HG03439 (cell line): ENCODE data around the gene INTS11.

ENCODE experiments used
- ATAC-seq: cut with Tn5 transposase; IDR thresholded peaks from one replicate; pipeline ENCODE4 v1.9.1; 2021; ENCODE audit warnings: mild to moderate bottlenecking, moderate library complexity; ENCODE audit not compliant: unreplicated experiment

Gene INTS11

DNA sequence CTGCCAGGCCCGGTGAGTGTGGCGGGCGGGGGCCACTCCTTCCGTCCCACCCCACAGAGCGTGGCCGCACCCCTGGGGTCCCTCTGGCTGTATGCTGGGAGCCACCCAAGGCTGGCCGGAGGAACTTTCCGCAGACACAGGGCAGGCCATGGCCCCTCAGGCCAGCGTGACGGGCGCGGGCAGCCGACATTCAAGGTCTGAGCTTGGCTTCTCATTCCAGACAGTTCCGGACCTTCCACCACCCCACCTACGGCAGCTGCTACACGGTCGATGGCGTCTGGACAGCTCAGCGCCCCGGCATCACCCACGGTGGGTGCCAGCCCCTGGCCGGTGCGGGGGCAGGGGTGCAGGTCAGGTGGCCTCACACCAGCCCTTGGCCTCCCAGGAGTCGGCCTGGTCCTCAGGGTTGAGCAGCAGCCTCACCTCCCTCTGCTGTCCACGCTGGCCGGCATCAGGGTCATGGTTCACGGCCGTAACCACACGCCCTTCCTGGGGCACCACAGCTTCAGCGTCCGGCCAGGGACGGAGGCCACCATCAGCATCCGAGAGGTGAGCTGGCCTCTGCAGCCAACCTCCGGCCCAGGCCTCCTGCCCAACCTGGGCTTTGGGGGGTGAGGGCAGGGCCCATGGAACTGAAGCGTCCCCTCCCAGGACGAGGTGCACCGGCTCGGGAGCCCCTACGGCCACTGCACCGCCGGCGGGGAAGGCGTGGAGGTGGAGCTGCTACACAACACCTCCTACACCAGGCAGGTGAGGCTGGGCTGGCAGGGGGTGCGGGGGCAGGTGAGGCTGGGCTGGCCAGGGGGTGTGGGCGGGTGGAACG, 37.0 kb downstream of the INTS11 start:
- ATAC-seq = no peak

- ATAC-seq = no peak
These were observed 37.9 kb downstream of the INTS11 start for GRCh38 chr1:1286313-1287261.

GRCh38 chr1:1285611-1286311, 38.7 kb downstream of the INTS11 start:
- no peak for ATAC-seq

- no peak for ATAC-seq
These were observed 39.3 kb downstream of the INTS11 start for GRCh38 chr1:1285102-1285571.

- no peak for ATAC-seq
These were observed 40.0 kb downstream of the INTS11 start for GRCh38 chr1:1284221-1285101.

- ATAC-seq = no peak
These were observed 40.6 kb downstream of the INTS11 start for GRCh38 chr1:1283821-1284220.

DNA sequence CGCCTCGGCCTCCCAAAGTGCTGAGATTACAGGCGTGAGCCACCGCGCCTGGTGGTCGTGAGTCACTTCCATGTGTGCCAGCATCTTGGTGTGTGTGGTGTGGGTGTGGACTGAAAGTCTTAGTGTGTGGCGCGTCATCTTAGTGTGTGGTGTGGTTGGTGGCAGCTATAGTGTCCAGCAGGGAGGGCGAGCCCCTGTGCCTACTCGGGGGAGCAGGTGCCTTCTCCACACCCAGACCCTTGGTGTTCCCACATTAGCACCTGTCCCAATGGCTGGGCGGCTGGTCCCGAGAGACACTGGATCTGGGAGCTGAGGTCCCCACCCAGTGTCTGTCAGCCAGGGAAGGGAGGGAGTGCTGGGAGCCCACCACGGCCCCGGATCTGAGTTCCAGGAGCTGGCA, 41.5 kb downstream of the INTS11 start:
- no peak for ATAC-seq

- no peak for ATAC-seq
These were observed 42.7 kb downstream of the INTS11 start for GRCh38 chr1:1281533-1282321.

DNA sequence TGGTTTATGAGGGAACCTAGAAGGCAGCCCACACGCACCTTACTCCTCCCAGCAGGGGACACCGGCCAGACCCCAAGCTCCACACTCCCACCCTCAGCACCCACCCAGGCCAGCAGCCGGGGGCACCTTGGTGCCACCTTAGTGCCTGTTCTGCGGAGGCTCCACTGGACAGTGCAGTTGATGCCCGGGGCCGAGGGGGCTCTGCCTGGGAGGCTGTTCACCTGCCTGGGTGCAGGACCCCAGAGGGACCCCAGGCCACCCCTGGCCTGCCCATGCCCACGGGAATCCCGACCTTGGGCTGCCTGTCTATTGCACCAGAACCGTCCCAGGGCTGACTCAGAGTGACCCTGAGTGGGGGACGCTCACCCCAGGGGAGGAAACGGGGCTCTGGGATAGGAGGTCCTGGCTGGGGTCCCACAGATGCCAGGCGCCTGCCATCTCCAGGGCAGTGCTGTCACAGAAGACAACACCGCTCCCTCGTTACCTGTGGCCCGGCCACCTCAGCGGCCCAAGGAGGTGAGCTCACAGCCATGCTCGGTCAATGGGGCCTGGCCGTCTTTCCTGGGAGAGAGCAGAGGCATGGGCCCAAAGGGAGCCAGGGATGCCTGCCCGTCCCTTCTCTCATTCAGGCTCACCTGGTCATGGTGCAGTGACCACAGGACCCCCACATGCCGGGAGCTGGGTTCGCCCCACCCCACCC, 43.5 kb downstream of the INTS11 start:
- ATAC-seq = no peak

DNA sequence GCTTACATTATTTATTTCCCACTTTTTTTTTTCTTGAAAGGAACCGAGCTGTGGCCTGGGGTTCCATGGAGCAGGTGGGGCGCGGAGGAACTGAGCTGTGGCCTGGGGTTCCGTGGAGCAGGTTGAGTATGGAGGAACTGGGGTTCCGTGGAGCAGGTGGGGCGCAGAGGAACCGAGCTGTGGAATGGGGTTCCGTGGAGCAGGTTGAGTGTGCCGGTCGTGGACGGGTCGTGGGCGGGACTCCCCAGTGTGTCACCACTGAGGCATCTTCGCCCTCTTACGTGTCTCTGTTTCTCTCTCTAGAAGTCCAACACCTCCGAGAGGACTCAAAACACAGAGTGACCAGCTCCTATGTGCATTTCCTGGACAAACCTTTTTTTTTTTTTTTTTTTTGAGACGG, 45.4 kb downstream of the INTS11 start:
- no peak for ATAC-seq

GRCh38 chr1:1278620-1279019, 45.8 kb downstream of the INTS11 start:
- no peak for ATAC-seq

- ATAC-seq = no peak
These were observed 48.6 kb downstream of the INTS11 start for GRCh38 chr1:1275836-1276235.

DNA sequence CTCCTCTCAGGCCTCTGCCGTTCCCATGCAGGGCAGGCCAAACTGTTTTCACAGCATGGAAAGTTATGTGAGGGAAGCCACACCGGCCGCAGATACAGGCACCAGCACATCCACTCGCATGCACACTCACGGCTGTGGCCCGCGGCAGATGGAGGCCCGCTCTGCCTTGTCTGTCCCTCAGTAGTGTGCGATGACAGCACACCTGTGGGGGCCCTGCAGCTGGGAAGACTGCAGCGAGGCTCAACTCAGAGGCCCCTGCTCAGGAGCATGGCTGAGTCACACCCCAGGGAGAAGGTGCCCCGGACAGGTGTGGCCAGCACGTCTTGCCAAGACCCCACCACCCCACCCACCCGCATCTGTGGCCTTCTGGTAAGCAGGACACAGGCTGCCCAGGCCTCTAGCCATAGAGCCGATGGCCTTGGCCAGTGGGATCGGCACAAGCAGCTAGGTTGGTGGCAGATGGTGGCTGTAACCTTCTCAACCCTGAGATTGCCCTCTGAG, 49.5 kb downstream of the INTS11 start:
- ATAC-seq = no peak

DNA sequence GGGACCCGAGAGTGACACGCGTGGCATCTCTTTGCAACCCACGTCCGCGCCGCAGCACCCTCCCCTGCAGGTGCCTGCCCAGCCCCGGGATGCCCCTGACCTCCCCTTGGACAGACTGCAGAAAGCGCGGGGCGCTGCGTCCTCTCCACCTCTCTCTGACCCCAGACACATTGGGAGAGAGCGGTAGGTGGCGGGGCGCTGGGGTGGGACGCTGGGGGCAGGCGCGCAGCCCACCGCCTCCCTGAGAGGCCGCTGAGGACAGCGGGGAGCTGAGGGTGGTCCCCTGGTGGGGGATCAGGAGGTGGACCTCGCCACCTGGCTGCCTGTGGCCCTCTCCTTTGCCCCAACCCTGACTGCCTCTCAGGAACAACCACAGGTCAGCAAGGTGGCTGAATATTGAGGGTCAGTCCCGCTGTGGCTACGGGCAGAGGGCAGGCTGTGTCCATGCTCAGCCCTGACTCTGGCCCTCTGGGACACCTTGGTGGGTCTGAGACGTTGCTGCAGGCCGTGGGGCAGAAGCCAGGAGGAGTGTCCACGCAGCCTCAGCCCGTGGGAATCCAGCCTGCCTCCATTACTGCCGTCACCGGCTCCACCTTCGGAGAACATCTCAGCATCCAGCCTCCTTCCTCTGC, 50.0 kb downstream of the INTS11 start:
- no peak for ATAC-seq

DNA sequence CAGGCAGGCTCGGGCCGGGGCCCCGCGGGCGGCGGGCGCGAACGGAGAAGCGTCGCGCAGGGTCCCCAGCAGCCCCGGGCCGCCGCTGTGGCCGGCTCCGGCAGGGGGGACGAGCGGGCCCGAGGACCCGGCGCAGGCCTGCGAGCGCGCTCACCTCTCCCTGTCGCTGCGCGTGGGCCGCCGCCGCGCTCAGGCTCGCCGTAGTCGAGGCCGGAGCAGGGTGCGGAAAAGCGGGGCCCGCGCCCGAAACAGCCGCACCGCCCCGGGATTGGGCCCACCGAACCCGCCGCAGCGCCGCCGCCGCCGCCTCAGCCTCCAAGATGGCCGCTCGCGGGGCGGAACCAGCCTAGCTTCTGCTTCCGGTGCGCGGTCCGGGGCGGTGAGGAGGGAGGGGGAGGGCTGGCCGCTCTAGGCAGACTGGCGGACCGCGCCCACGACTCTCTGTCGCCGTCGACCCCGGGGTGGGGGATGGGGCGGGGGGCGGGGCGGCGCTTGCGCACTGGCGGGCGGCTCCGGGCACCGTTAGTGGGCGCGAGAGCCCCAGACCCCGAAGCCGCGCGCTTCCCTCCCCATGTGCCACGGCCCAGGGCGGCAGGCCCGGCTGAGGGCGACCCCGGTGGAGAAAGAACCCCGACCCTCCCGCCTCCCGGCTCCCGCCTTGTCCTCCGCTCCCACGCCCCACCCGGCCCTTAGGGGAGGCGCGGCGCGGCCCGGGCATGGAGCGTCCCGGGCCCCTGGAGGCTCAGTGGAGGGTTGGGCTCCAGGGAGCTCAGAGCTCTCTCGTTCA, 50.8 kb downstream of the INTS11 start, which contains the start of gene UBE2J2:
Gene UBE2J2, minus strand, starts transcription at position 343 of the 787 bp plus-strand sequence. CDS start 5,862 bp downstream, outside the sequence.
- peak; percentile 70 for ATAC-seq

GRCh38 chr1:1273209-1273511, 51.3 kb downstream of the INTS11 start:
- peak; percentile 21 for ATAC-seq
